ENCODE data around the gene SNAP47. TPM values are rescaled to one million over a fixed set of nuclear protein-coding genes. Genes with fewer than 3 reads are reported as not detected.
A peak's percentile ranks its signal among the peaks of the same experiment; 100 is the strongest.

SNAP47 gene
- total and polyA plus RNA-seq, 4 donors = 10.6 to 63.0 (median 22.8) TPM

DNA sequence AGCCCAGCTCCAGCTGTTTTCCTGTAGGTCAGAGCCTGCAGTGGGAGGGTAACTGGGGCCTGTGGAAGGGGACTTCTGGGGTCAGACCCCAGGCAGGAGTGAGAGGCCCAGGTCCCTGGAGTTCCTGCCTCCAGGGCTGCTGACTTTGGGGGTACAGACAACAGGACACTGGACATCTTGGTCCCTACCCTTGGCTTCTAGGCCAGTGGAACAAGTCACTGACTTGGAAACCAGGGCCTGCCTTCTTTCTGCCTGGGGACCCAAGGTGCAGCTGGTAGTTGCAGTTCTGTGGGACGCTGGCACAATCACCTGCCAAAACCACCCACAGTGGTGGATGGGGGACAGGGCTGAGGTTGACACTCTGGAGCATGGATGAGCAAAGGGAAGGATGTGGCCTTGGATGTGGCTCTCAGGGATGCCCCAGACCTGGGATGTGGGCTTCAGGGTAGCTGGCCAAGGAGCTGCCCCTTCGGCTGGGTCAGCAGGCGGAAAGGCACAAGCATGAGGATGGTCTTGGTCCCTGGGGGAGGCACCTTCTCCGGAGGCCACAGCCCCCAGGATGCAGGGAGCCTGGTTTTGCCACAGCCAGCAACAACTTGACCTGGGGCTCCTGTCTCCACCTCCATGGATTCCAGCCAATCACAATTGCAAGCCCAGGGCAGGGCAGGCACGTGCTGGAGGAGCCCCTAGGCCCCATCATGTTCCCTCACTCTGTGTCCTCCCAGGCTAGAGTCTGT is 5.9 kb upstream of the SNAP47 start:
- WGBS, 2 donors = 58 to 60% methylated on average over 4 to 5 of the region's 5 CpGs

DNA sequence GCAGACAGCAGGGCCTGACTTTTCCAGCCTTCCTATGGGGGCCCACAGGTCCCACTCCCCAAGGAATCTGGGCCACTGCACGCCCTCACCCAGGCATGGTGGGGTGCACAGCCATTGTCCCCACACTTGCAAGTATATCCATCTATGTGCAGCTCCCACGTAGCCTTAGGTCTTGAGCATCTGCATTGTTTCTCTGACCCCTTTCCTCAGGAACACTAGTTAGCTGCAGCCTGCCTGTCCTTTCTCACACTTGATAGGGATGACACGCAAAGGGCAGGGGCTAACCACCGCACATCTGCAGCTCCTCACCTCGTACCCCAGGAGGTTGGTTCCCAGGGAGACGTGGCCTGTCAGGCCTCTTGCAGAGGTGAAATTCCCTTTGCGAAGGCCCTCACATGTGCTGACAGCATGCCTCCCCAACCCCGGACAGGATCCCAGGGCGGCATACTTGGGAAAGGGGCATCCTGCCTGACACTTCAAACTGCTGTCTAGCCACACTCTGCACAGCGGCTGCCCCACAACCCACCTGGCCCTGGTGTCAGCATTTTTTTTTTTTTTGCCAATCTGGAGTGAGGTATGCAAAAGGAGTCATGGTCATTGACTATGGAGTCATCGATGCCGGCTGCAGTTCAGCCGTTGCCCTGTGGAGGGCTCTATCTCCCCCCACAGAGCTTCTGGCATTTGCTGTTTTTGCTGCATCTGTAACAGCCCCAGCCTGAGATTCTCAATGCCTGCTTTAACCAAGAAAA is 5.2 kb upstream of the SNAP47 start:
- Histone ChIP-seq H3K9me3 (ENCODE audit: control insufficient read depth in 4 of 4, insufficient read depth in 3 of 4, low read length in 3 of 4) (no peaks in the 10 kb centered on the region), H3K27ac (ENCODE audit: low read depth in 1 of 2, low read length in 1 of 2) (peak overlapping the region in 1 of 2 donors; percentile 6), H3K4me3 (no peak overlapping the region), H3K27me3 (ENCODE audit: control insufficient read depth in 3 of 3, insufficient read depth in 3 of 3, low read length in 2 of 3) (no peaks in the 10 kb centered on the region), H3K36me3 (ENCODE audit: control insufficient read depth in 4 of 4, insufficient read depth in 4 of 4, low read length in 4 of 4) (peaks cover 0 to 21% (median 2%) of the 10 kb centered on the region in 4 donors), H3K9ac (ENCODE audit: insufficient read depth in 1 of 2, low read length in 2 of 2) (peak overlapping the region in 1 of 2 donors; percentile 39), H3K4me1 (ENCODE audit: control insufficient read depth in 5 of 5, insufficient read depth in 5 of 5, low read length in 5 of 5) (peaks cover 0 to 32% (median 10%) of the 10 kb centered on the region in 5 donors)
- ATAC-seq (ENCODE audit: insufficient read depth, low FRiP score) = no peak
- TF ChIP-seq, protein P1, sequence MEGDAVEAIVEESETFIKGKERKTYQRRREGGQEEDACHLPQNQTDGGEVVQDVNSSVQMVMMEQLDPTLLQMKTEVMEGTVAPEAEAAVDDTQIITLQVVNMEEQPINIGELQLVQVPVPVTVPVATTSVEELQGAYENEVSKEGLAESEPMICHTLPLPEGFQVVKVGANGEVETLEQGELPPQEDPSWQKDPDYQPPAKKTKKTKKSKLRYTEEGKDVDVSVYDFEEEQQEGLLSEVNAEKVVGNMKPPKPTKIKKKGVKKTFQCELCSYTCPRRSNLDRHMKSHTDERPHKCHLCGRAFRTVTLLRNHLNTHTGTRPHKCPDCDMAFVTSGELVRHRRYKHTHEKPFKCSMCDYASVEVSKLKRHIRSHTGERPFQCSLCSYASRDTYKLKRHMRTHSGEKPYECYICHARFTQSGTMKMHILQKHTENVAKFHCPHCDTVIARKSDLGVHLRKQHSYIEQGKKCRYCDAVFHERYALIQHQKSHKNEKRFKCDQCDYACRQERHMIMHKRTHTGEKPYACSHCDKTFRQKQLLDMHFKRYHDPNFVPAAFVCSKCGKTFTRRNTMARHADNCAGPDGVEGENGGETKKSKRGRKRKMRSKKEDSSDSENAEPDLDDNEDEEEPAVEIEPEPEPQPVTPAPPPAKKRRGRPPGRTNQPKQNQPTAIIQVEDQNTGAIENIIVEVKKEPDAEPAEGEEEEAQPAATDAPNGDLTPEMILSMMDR (IDR thresholded peaks at IDR 0.05; ENCODE audit: control extremely low read depth, extremely low read depth) = peak; percentile 11
- WGBS, 2 donors = 43 to 46% methylated on average over 13 of the region's 13 CpGs
- DNase-seq = peak; percentile 40 to 48 (median 45)

More for the DNA sequence above, 5.9 kb upstream of the SNAP47 start:
- Histone ChIP-seq H3K9ac (ENCODE audit: insufficient read depth in 1 of 2, low read length in 2 of 2) (peak overlapping the region in 1 of 2 donors; percentile 39), H3K27me3 (ENCODE audit: control insufficient read depth in 3 of 3, insufficient read depth in 3 of 3, low read length in 2 of 3) (no peaks in the 10 kb centered on the region), H3K4me3 (peak overlapping the region; percentile 4), H3K36me3 (ENCODE audit: control insufficient read depth in 4 of 4, insufficient read depth in 4 of 4, low read length in 4 of 4) (peaks cover 0 to 21% (median 2%) of the 10 kb centered on the region in 4 donors), H3K27ac (ENCODE audit: low read depth in 1 of 2, low read length in 1 of 2) (peak overlapping the region in 1 of 2 donors; percentile 12), H3K4me1 (ENCODE audit: control insufficient read depth in 5 of 5, insufficient read depth in 5 of 5, low read length in 5 of 5) (peaks cover 0 to 28% (median 10%) of the 10 kb centered on the region in 5 donors), H3K9me3 (ENCODE audit: control insufficient read depth in 4 of 4, insufficient read depth in 3 of 4, low read length in 3 of 4) (no peaks in the 10 kb centered on the region)
- ATAC-seq (ENCODE audit: insufficient read depth, low FRiP score) = no peak
- TF ChIP-seq, protein P1 (IDR thresholded peaks at IDR 0.05; ENCODE audit: control extremely low read depth, extremely low read depth) = no peak
- peak in 2 of 3 donors; percentile 14 to 18 for DNase-seq

DNA sequence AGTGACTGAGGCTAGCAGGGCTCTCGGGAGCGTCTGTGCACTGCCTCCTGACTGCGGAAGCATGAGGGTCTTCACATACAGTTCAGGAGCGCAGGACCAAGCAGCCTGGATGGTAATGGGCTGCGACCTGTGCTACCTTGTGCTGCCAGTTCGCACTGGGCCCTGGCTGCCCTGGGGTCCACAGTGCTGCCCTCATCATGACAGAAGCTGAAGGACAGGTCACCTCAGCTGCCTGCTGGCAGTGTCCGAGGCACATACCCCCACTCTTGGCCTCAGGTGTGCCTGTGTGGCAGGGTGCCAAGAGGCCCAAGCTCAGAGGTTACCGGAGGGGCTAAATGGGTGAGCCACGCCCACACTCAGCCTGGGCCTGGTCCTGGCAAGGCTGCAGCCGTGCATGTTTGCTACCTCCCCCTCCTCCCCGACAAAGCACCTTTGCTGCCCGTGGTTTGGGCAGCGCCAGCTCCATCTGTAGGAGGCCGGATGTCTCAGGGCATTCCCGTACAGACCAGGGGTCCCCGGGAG is 4.5 kb upstream of the SNAP47 start:
- no peak overlapping the region for H3K9ac ChIP-seq (ENCODE audit: insufficient read depth in 1 of 2, low read length in 2 of 2)
- DNase-seq (peak in 1 of 3 donors; percentile 3), ATAC-seq (ENCODE audit: insufficient read depth, low FRiP score) (no peak)
- no peak overlapping the region for H3K27ac ChIP-seq (ENCODE audit: low read depth in 1 of 2, low read length in 1 of 2)
- TF ChIP-seq, protein P1 (IDR thresholded peaks at IDR 0.05; ENCODE audit: control extremely low read depth, extremely low read depth) = no peak
- H3K9me3 ChIP-seq (ENCODE audit: control insufficient read depth in 4 of 4, insufficient read depth in 3 of 4, low read length in 3 of 4) = no peaks in the 10 kb centered on the region
- H3K4me1 ChIP-seq (ENCODE audit: control insufficient read depth in 5 of 5, insufficient read depth in 5 of 5, low read length in 5 of 5) = peaks cover 0 to 32% (median 10%) of the 10 kb centered on the region in 5 donors
- H3K4me3 ChIP-seq = no peak overlapping the region
- 76 to 84% methylated on average over 16 of the region's 16 CpGs for WGBS, 2 donors
- H3K36me3 ChIP-seq (ENCODE audit: control insufficient read depth in 4 of 4, insufficient read depth in 4 of 4, low read length in 4 of 4) = peaks cover 0 to 21% (median 2%) of the 10 kb centered on the region in 4 donors
- no peaks in the 10 kb centered on the region for H3K27me3 ChIP-seq (ENCODE audit: control insufficient read depth in 3 of 3, insufficient read depth in 3 of 3, low read length in 2 of 3)
